ENCODE data around the gene MYBPHL. TPM values are rescaled to one million over a fixed set of nuclear protein-coding genes. Genes with fewer than 3 reads are reported as not detected.
A peak's percentile ranks its signal among the peaks of the same experiment; 100 is the strongest.

MYBPHL gene
- total RNA-seq, 1 experiment from 2014 or later, result 1.1 TPM

- no peaks in the 10 kb centered on the region for H3K9me3 Mint-ChIP-seq (ENCODE audit: unreplicated experiment)
- CTCF ChIA-PET, result interaction anchor here (0.7 to 2.5 kb wide), 5 partner anchors 68 to 115 kb away, joined by 3 to 31 read pairs (median 3); partner anchors contain the start of gene SORT1
- DNase-seq (ENCODE audit: unreplicated experiment), result no peak
- intact Hi-C loops (cut with micrococcal nuclease), result loop anchor here (1.0 kb wide), 1 partner anchor 21 kb away; no protein-coding TSS in a partner anchor
- TF ChIP-seq CTCF (IDR thresholded peaks at IDR 0.05; ENCODE audit: unreplicated experiment), result no peak
- peak overlapping the region; percentile 96 for H3K27ac Mint-ChIP-seq (ENCODE audit: low read depth, unreplicated experiment)
- H3K4me1 Mint-ChIP-seq (ENCODE audit: insufficient read depth, unreplicated experiment), result peaks cover 27% of the 10 kb centered on the region
- no TSS peak for BruUV-seq (replicated peaks)
- peak overlapping the region; percentile 100 for H3K4me3 Mint-ChIP-seq (ENCODE audit: unreplicated experiment)
- H3K27me3 Mint-ChIP-seq (ENCODE audit: insufficient read depth, unreplicated experiment), result no peaks in the 10 kb centered on the region
- no peaks in the 10 kb centered on the region for H3K36me3 Mint-ChIP-seq (ENCODE audit: insufficient read depth, unreplicated experiment)
- POLR2A ChIA-PET, result interaction anchor here (1.5 to 2.8 kb wide), 6 partner anchors 11 to 265 kb away, joined by 3 to 35 read pairs (median 6); partner anchors contain the start of gene GNAI3
Measured at GRCh38 chr1:109283748-109284600, 22.8 kb downstream of the MYBPHL start.

- CTCF ChIA-PET, result interaction anchor here (0.6 to 2.5 kb wide), 24 partner anchors 13 to 491 kb away, joined by 3 to 31 read pairs (median 3); partner anchors contain the start of gene SORT1
- Mint-ChIP-seq H3K9me3 (ENCODE audit: unreplicated experiment) (no peaks in the 10 kb centered on the region), H3K4me1 (ENCODE audit: insufficient read depth, unreplicated experiment) (peaks cover 27% of the 10 kb centered on the region), H3K4me3 (ENCODE audit: unreplicated experiment) (peak within 1 kb of the TSS; percentile 100), H3K27me3 (ENCODE audit: insufficient read depth, unreplicated experiment) (no peaks in the 10 kb centered on the region), H3K36me3 (ENCODE audit: insufficient read depth, unreplicated experiment) (no peaks in the 10 kb centered on the region), H3K27ac (ENCODE audit: low read depth, unreplicated experiment) (peak within 1 kb of the TSS; percentile 96)
- peak; percentile 96 for DNase-seq (ENCODE audit: unreplicated experiment)
- intact Hi-C loops (cut with micrococcal nuclease), result loop anchor here (1.0 kb wide), 1 partner anchor 20 kb away; no protein-coding TSS in a partner anchor
- POLR2A ChIA-PET, result interaction anchor here (0.6 to 2.9 kb wide), 23 partner anchors 10 to 435 kb away, joined by 3 to 35 read pairs (median 4); partner anchors contain the start of genes GNAI3, PSMA5 and SORT1
- peak; percentile 22 for TF ChIP-seq CTCF (IDR thresholded peaks at IDR 0.05; ENCODE audit: unreplicated experiment)
- BruUV-seq (replicated peaks), result TSS peak; percentile 79
Measured at GRCh38 chr1:109282952-109283747, 23.7 kb downstream of the MYBPHL start, which contains the start of gene PSRC1. Gene PSRC1, minus strand, starts transcription at chr1:109283145.

- no peaks in the 10 kb centered on the region for H3K36me3 Mint-ChIP-seq (ENCODE audit: insufficient read depth, unreplicated experiment)
- no TSS peak for BruUV-seq (replicated peaks)
- DNase-seq (ENCODE audit: unreplicated experiment), result no peak
- H3K27ac Mint-ChIP-seq (ENCODE audit: low read depth, unreplicated experiment), result peak overlapping the region; percentile 96
- H3K9me3 Mint-ChIP-seq (ENCODE audit: unreplicated experiment), result no peaks in the 10 kb centered on the region
- ChIA-PET CTCF (interaction anchor here (0.6 to 2.5 kb wide), 21 partner anchors 13 to 491 kb away, joined by 3 to 31 read pairs (median 3); partner anchors contain the start of gene SORT1), POLR2A (interaction anchor here (0.6 to 2.9 kb wide), 23 partner anchors 9 to 435 kb away, joined by 3 to 35 read pairs (median 4); partner anchors contain the start of genes GNAI3, PSMA5 and SORT1)
- no peaks in the 10 kb centered on the region for H3K27me3 Mint-ChIP-seq (ENCODE audit: insufficient read depth, unreplicated experiment)
- H3K4me1 Mint-ChIP-seq (ENCODE audit: insufficient read depth, unreplicated experiment), result peaks cover 27% of the 10 kb centered on the region
- intact Hi-C loops (cut with micrococcal nuclease), result no loop called here
- H3K4me3 Mint-ChIP-seq (ENCODE audit: unreplicated experiment), result peak overlapping the region; percentile 100
- TF ChIP-seq CTCF (IDR thresholded peaks at IDR 0.05; ENCODE audit: unreplicated experiment), result no peak
Measured at GRCh38 chr1:109282497-109282951, 24.3 kb downstream of the MYBPHL start.
